K562 (cell line): Measurements from ENCODE around the gene LPXN.

ENCODE experiments used
- ATF1 ChIP-seq, 2 experiments: fragments of 450-650 bp in 1 of 2; IDR thresholded peaks; 2 replicates each; pipeline ENCODE4 v1.6.1; 2016; ENCODE audit warnings: missing compliant biosample characterization in 1 of 2, missing genetic modification characterization in 1 of 2
- FOSL1 ChIP-seq: fragments of 200-800 bp; sonication (Bioruptor generic); conservative IDR thresholded peaks from 2 replicates; pipeline ENCODE4 v1.6.1; 2016; ENCODE audit warnings: missing genetic modification characterization, missing compliant biosample characterization
- PRDM10 ChIP-seq: fragments of 450-650 bp; IDR thresholded peaks from 2 replicates; pipeline ENCODE4 v1.6.1; 2018; ENCODE audit not compliant: partially characterized antibody
- SETDB1 ChIP-seq: IDR thresholded peaks from one replicate; pipeline ENCODE4 v1.6.1; 2012; ENCODE audit warnings: low read length, control low read depth, inconsistent platforms
- ZNF407 ChIP-seq: fragments of 450-650 bp; IDR thresholded peaks from 2 replicates; pipeline ENCODE4 v1.6.1; 2016; ENCODE audit warnings: low read depth
- ZNF79 ChIP-seq: fragments of 250-450 bp; sonication (Bioruptor Pico); IDR thresholded peaks from 2 replicates; pipeline ENCODE4 v1.4.0; 2020; ENCODE audit warnings: low read depth, mild to moderate bottlenecking, moderate library complexity

DNA sequence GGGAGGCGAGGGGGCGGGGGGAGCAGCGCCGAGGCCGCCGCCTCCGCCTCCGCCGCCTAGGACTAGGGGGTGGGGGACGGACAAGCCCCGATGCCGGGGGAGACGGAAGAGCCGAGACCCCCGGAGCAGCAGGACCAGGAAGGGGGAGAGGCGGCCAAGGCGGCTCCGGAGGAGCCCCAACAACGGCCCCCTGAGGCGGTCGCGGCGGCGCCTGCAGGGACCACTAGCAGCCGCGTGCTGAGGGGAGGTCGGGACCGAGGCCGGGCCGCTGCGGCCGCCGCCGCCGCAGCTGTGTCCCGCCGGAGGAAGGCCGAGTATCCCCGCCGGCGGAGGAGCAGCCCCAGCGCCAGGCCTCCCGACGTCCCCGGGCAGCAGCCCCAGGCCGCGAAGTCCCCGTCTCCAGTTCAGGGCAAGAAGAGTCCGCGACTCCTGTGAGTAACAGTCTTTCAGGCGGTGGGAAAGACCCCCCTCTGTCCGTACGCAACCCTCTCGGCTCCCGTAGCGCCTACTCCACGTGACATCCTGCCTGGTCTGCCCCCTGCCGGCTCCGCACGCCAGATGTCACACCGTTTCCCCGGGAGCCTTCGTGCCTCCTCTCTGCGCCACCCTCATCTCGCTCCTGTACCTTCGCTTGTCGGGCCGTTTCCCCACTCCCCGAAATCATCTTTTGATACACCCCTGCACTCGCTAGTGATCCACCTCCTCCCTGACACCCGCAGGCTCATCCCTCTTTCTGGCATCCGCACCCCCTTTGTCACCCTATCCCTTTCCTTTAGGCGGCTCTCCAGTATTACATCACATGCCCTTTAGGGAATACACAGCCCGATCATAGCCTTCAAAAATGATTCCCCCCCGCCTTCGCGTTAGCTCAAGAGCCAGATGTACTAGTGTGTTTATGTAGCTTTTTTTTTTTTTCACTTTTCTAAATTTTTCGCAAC, 3.8 kb upstream of the LPXN start:
- peak; percentile 60 for TF ChIP-seq PRDM10
- no peak for TF ChIP-seq SETDB1
- TF ChIP-seq ZNF79 (CRISPR knock-in tag), result no peak
- TF ChIP-seq ATF1 (CRISPR knock-in tag; IDR thresholded peaks at IDR 0.05), result no peak
- peak; percentile 86 for TF ChIP-seq ATF1 (tag; IDR thresholded peaks at IDR 0.05)
- TF ChIP-seq ZNF407, result peak; percentile 98
- TF ChIP-seq FOSL1, result no peak; the same call in 1 of the 2 replicates
